GM23338 (cell line): Measurements from ENCODE around the gene PAX4. TPM values are rescaled to one million over a fixed set of nuclear protein-coding genes. Genes with fewer than 3 reads are reported as not detected.

Experiments used
- ATAC-seq: fragments of 200-7000 bp; cut with Tn5 transposase; 3 replicates; pipeline ENCODE4 v1.9.1; 2020
- DNase-seq: peaks from one replicate; pipeline ENCODE4 v3.0.0-alpha.2; 2015; ENCODE audit warnings: low spot score
- H2AFZ ChIP-seq: fragments of 200-600 bp; sonication (generic); 2 replicates; pipeline ENCODE4 v1.8.0; 2016; ENCODE audit warnings: antibody characterized with exemption, mild to moderate bottlenecking, moderate library complexity
- H3F3A ChIP-seq: fragments of 200-600 bp; sonication (generic); replicated peaks from 2 replicates; pipeline ENCODE4 v1.8.0; 2017; ENCODE audit warnings: antibody characterized with exemption, mixed run types, low read depth
- H3K27ac ChIP-seq: fragments of 200-600 bp; sonication (generic); 2 replicates; pipeline ENCODE4 v1.6.1; 2016; ENCODE audit warnings: low read depth
- H3K27me3 ChIP-seq: fragments of 200-600 bp; sonication (generic); 2 replicates; pipeline ENCODE4 v1.8.0; 2016; ENCODE audit warnings: mild to moderate bottlenecking, mixed run types, moderate library complexity; ENCODE audit not compliant: insufficient read depth
- H3K36me3 ChIP-seq: fragments of 200-600 bp; sonication (generic); 2 replicates; pipeline ENCODE4 v1.8.0; 2016; ENCODE audit warnings: mild to moderate bottlenecking; ENCODE audit not compliant: insufficient read depth
- H3K4me1 ChIP-seq: fragments of 200-600 bp; sonication (generic); 2 replicates; pipeline ENCODE4 v1.8.0; 2016; ENCODE audit warnings: mild to moderate bottlenecking, moderate library complexity; ENCODE audit not compliant: insufficient read depth
- H3K4me2 ChIP-seq: fragments of 200-600 bp; sonication (generic); 2 replicates; pipeline ENCODE4 v1.7.1; 2017; ENCODE audit warnings: mixed run types
- H3K4me3 ChIP-seq: fragments of 200-600 bp; sonication (generic); 2 replicates; pipeline ENCODE4 v1.6.1; 2016; ENCODE audit warnings: mixed run types
- H3K79me2 ChIP-seq: fragments of 200-600 bp; sonication (generic); replicated peaks from 2 replicates; pipeline ENCODE4 v1.8.0; 2017; ENCODE audit warnings: mild to moderate bottlenecking; ENCODE audit not compliant: insufficient read depth
- H3K9me2 ChIP-seq: fragments of 200-600 bp; sonication (generic); 2 replicates; pipeline ENCODE4 v1.8.0; 2017; ENCODE audit not compliant: insufficient read depth
- H4K20me1 ChIP-seq: fragments of 200-600 bp; sonication (generic); replicated peaks from 2 replicates; pipeline ENCODE4 v1.8.0; 2017; ENCODE audit warnings: mild to moderate bottlenecking; ENCODE audit not compliant: insufficient read depth
- H3K27ac Mint-ChIP-seq: 2 replicates; pipeline ENCODE4 v1.8.0; 2020; ENCODE audit warnings: inconsistent platforms, mild to moderate bottlenecking, moderate library complexity, mixed read lengths
- H3K27me3 Mint-ChIP-seq: 3 replicates; pipeline ENCODE4 v1.8.0; 2022; ENCODE audit warnings: low read depth, mild to moderate bottlenecking, moderate library complexity, mixed read lengths, inconsistent platforms; ENCODE audit not compliant: insufficient read depth, poor library complexity
- H3K36me3 Mint-ChIP-seq: 3 replicates; pipeline ENCODE4 v1.8.0; 2021; ENCODE audit warnings: low read depth, mild to moderate bottlenecking, inconsistent platforms, moderate library complexity, mixed read lengths
- H3K4me1 Mint-ChIP-seq: 3 replicates; pipeline ENCODE4 v1.8.0; 2020; ENCODE audit warnings: mild to moderate bottlenecking, inconsistent platforms, mixed read lengths
- H3K4me3 Mint-ChIP-seq: 3 replicates; pipeline ENCODE4 v1.8.0; 2021; ENCODE audit warnings: moderate library complexity, mild to moderate bottlenecking, inconsistent platforms, mixed read lengths
- H3K9me3 Mint-ChIP-seq: 3 replicates; pipeline ENCODE4 v1.8.0; 2020; ENCODE audit warnings: moderate library complexity, mild to moderate bottlenecking, inconsistent platforms, mixed read lengths
- CREB1 ChIP-seq: fragments of 250-450 bp; sonication (Bioruptor Pico); IDR thresholded peaks from 2 replicates; pipeline ENCODE4 v1.5.0; 2020; ENCODE audit warnings: low read depth, mild to moderate bottlenecking, moderate library complexity
- EZH2 ChIP-seq: fragments of 200-600 bp; sonication (generic); IDR thresholded peaks from one replicate; pipeline ENCODE4 v1.8.0; 2017; ENCODE audit warnings: antibody characterized with exemption, mild to moderate bottlenecking, low read depth; ENCODE audit not compliant: unreplicated experiment
- EZH2phosphoT487 ChIP-seq: fragments of 200-600 bp; sonication (generic); IDR thresholded peaks from one replicate; pipeline ENCODE4 v1.8.1; 2018; ENCODE audit warnings: antibody characterized with exemption; ENCODE audit not compliant: unreplicated experiment
- NANOG ChIP-seq: IDR thresholded peaks from 2 replicates; pipeline ENCODE4 v1.6.1; 2016; ENCODE audit warnings: antibody characterized with exemption, borderline replicate concordance
- REST ChIP-seq: IDR thresholded peaks from one replicate; pipeline ENCODE4 v1.6.1; 2018; ENCODE audit warnings: antibody characterized with exemption; ENCODE audit not compliant: unreplicated experiment
- STAT1 ChIP-seq: IDR thresholded peaks from one replicate; pipeline ENCODE4 v1.6.1; 2016; ENCODE audit warnings: antibody characterized with exemption; ENCODE audit not compliant: unreplicated experiment
- ZNF114 ChIP-seq: fragments of 250-450 bp; sonication (Bioruptor Pico); IDR thresholded peaks from 2 replicates; pipeline ENCODE4 v1.5.0; 2020; ENCODE audit warnings: mild to moderate bottlenecking, moderate library complexity
- polyA plus RNA-seq: library from polyadenylated mRNA; unstranded; fragments of >200 nt; fragmentation: Nextera tagmentation; extraction: Ambion mirVana; gene quantifications from 2 replicates; pipeline ENCODE4 v1.2.1, GENCODE V29; 2016
- total RNA-seq: library from RNA; depleted of rRNA; stranded (reverse); fragments of >200 nt; shearing (Covaris generic); gene quantifications from 2 replicates; pipeline ENCODE4 v1.2.3, GENCODE V29; 2014
- TF ChIP-seq, protein P1 (sequence below): fragments of 250-450 bp; sonication (Bioruptor Pico); IDR thresholded peaks from 2 replicates; pipeline ENCODE4 v1.5.0; 2020; ENCODE audit warnings: mild to moderate bottlenecking, moderate library complexity
- TF ChIP-seq, protein P2 (sequence below): IDR thresholded peaks from 2 replicates; pipeline ENCODE4 v1.6.1; 2016; ENCODE audit warnings: antibody characterized with exemption

PAX4 gene
- total and polyA plus RNA-seq, 2 experiments from 2014 or later, result not detected

DNA sequence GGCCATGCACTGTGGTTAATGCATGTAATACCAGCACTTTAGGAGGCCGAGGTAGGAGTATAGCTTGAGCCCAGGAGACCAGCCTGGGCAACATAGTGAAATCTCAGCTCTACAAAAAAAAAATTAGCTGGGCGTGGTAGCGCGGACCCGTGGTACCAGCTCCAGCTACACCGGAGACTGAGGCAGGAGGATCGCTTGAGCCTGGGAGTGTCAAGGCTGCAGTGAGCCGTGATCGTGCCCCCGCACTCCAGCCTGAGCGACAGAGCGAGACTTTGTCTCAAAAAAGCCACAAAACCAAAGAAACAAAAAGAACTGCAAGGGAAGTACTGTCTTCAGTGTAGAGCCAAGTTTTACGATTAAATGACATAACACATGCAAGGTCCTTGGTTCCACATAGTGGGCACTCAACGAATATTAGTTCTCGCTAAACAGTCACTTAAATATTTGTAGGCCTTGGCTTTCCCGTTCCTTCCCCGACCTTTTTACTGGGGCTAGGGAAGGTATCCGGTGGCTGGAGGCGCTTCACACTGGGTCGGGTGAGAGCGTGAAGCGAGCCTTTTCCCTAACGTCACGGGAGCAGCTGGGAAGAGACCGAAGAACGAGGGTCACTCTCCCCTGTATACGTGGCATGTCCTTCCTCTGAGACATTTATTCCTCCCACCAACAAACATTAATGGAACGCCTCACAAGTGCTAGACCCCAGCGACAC lies 33.1 kb upstream of the PAX4 start (continued):
- TF ChIP-seq, protein P1, sequence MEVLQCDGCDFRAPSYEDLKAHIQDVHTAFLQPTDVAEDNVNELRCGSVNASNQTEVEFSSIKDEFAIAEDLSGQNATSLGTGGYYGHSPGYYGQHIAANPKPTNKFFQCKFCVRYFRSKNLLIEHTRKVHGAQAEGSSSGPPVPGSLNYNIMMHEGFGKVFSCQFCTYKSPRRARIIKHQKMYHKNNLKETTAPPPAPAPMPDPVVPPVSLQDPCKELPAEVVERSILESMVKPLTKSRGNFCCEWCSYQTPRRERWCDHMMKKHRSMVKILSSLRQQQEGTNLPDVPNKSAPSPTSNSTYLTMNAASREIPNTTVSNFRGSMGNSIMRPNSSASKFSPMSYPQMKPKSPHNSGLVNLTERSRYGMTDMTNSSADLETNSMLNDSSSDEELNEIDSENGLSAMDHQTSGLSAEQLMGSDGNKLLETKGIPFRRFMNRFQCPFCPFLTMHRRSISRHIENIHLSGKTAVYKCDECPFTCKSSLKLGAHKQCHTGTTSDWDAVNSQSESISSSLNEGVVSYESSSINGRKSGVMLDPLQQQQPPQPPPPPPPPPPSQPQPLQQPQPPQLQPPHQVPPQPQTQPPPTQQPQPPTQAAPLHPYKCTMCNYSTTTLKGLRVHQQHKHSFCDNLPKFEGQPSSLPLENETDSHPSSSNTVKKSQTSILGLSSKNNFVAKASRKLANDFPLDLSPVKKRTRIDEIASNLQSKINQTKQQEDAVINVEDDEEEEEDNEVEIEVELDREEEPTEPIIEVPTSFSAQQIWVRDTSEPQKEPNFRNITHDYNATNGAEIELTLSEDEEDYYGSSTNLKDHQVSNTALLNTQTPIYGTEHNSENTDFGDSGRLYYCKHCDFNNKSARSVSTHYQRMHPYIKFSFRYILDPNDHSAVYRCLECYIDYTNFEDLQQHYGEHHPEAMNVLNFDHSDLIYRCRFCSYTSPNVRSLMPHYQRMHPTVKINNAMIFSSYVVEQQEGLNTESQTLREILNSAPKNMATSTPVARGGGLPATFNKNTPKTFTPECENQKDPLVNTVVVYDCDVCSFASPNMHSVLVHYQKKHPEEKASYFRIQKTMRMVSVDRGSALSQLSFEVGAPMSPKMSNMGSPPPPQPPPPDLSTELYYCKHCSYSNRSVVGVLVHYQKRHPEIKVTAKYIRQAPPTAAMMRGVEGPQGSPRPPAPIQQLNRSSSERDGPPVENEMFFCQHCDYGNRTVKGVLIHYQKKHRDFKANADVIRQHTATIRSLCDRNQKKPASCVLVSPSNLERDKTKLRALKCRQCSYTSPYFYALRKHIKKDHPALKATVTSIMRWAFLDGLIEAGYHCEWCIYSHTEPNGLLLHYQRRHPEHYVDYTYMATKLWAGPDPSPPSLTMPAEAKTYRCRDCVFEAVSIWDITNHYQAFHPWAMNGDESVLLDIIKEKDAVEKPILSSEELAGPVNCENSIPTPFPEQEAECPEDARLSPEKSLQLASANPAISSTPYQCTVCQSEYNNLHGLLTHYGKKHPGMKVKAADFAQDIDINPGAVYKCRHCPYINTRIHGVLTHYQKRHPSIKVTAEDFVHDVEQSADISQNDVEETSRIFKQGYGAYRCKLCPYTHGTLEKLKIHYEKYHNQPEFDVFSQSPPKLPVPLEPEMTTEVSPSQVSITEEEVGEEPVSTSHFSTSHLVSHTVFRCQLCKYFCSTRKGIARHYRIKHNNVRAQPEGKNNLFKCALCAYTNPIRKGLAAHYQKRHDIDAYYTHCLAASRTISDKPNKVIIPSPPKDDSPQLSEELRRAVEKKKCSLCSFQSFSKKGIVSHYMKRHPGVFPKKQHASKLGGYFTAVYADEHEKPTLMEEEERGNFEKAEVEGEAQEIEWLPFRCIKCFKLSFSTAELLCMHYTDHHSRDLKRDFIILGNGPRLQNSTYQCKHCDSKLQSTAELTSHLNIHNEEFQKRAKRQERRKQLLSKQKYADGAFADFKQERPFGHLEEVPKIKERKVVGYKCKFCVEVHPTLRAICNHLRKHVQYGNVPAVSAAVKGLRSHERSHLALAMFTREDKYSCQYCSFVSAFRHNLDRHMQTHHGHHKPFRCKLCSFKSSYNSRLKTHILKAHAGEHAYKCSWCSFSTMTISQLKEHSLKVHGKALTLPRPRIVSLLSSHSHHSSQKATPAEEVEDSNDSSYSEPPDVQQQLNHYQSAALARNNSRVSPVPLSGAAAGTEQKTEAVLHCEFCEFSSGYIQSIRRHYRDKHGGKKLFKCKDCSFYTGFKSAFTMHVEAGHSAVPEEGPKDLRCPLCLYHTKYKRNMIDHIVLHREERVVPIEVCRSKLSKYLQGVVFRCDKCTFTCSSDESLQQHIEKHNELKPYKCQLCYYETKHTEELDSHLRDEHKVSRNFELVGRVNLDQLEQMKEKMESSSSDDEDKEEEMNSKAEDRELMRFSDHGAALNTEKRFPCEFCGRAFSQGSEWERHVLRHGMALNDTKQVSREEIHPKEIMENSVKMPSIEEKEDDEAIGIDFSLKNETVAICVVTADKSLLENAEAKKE (CRISPR knock-in tag), result no peak
- TF ChIP-seq STAT1, result no peak

DNA sequence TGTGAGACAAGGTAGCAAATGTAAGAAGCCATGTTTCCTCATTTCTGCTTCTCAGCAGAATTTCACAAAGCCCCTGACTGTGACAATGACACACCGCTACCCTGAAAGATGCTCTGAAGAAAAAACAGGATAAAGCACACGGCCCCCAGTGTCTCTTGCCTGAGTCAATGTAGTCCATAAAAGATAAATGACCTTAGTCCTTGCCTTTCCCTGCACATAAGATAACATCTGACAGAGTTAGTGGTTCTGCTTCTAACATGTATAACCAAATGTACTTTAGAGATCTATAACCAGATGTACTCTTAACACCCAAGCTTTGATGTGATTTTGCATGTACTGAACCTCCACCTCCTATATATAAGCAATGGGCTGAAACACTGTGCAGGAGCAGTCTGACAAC lies 31.0 kb upstream of the PAX4 start:
- peaks cover 19% of the 10 kb centered on the region for H3K79me2 ChIP-seq
- Mint-ChIP-seq H3K4me3 (no peak overlapping the region), H3K4me1 (peaks cover 14% of the 10 kb centered on the region), H3K27ac (no peak overlapping the region), H3K36me3 (peaks cover 7% of the 10 kb centered on the region; the same call in 2 of the 3 replicates), H3K9me3 (no peaks in the 10 kb centered on the region; the same call in 2 of the 3 replicates), H3K27me3 (peaks cover 5% of the 10 kb centered on the region)
- H3K9me2 ChIP-seq, result no peaks in the 10 kb centered on the region
- H3K4me3 ChIP-seq, result no peak overlapping the region
- H3K36me3 ChIP-seq, result no peaks in the 10 kb centered on the region
- H4K20me1 ChIP-seq, result peaks cover 15% of the 10 kb centered on the region
- H3K4me1 ChIP-seq, result peaks cover 16% of the 10 kb centered on the region
- no peaks in the 10 kb centered on the region for H3K27me3 ChIP-seq
- H3K27ac ChIP-seq, result no peak overlapping the region
- ATAC-seq, result no peak
- H2AFZ ChIP-seq, result no peak overlapping the region; the same call in 1 of the 2 replicates
- no peak for DNase-seq
- H3K4me2 ChIP-seq, result no peak overlapping the region
- H3F3A ChIP-seq, result no peaks in the 10 kb centered on the region
- TF ChIP-seq EZH2phosphoT487 (no peak), STAT1 (no peak), NANOG (no peak), EZH2 (no peak), REST (no peak), ZNF114 (CRISPR knock-in tag) (no peak), CREB1 (CRISPR knock-in tag) (no peak)
- TF ChIP-seq, protein P2, sequence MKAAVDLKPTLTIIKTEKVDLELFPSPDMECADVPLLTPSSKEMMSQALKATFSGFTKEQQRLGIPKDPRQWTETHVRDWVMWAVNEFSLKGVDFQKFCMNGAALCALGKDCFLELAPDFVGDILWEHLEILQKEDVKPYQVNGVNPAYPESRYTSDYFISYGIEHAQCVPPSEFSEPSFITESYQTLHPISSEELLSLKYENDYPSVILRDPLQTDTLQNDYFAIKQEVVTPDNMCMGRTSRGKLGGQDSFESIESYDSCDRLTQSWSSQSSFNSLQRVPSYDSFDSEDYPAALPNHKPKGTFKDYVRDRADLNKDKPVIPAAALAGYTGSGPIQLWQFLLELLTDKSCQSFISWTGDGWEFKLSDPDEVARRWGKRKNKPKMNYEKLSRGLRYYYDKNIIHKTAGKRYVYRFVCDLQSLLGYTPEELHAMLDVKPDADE, result no peak
